ENCODE measurements around the gene STAMBP. TPM values are rescaled to one million over a fixed set of nuclear protein-coding genes. Genes with fewer than 3 reads are reported as not detected.

STAMBP gene
- total and polyA plus RNA-seq, 2 of the 13 experiments (the other 11 are each of a cell fraction or from before 2014, with no cell fraction given): 49.6 to 53.2 TPM

DNA sequence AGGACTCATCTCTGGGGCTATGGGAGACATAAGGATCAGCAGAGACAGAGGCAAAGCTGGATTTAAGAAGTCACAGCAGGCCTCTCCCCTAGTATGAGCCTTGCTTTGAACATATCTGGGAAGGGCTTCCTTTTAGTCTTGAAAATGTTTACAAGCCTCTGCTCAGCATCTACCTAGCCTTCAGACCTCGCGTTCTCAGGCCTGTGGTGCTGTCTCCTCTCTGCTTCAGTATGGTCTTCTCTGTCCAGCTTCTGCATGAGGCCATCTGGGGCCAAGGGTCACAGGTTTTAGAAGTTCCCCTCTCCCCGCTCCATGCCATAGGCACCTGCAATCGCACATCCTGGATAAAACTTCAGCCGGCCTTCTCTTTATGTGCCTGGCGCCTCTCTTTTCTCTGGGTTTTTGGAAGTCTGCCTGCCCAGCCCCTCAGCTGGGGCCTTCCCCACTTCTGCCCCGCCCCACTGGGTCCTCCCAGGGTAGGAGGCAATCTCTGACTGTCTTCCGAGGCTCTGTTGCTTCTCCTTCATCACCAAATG, 71.1 kb downstream of the STAMBP start:
- in situ Hi-C loops (cut with HindIII; ENCODE audit: extremely low pct_ligation_motif_present, low pct_unique_long_range_greater_than_20kb): no loop called here
- FAIRE-seq (no peak), DNase-seq (ENCODE audit: low spot score) (no peak), ATAC-seq (no peak)
- Histone ChIP-seq H3K9me3 (ENCODE audit: low read length) (no peaks in the 10 kb centered on the region), H3K4me2 (ENCODE audit: low read depth, low read length) (no peak overlapping the region), H3K4me3 (replicated peaks in 1 of 3; ENCODE audit: insufficient read depth in 1 of 3, low read depth in 2 of 3, low read length in 3 of 3) (no peak overlapping the region), H4K20me1 (ENCODE audit: insufficient read depth, low read length) (no peaks in the 10 kb centered on the region), H3K27me3 (ENCODE audit: control insufficient read depth in 1 of 2, insufficient read depth in 2 of 2, low read length in 2 of 2) (peaks cover 8 to 62% of the 10 kb centered on the region in 2 experiments; a peak in 4 of 5 replicates), H2AFZ (ENCODE audit: low read length) (no peak overlapping the region), H3K27ac (ENCODE audit: extremely low read length, insufficient read depth, low read length) (no peak overlapping the region), H3K79me2 (ENCODE audit: insufficient read depth, low read length) (no peaks in the 10 kb centered on the region), H3K4me1 (ENCODE audit: insufficient read depth, low read length) (peaks cover 16% of the 10 kb centered on the region), H3K9ac (ENCODE audit: insufficient read depth, low read depth, low read length) (no peak overlapping the region), H3K36me3 (replicated peaks in 1 of 2; ENCODE audit: control insufficient read depth in 1 of 2, insufficient read depth in 2 of 2, low read length in 2 of 2) (no peaks in the 10 kb centered on the region)
- no TSS peak for BruUV-seq (replicated peaks)
- POLR2A ChIA-PET: no interaction called here
- CTCF ChIA-PET (ENCODE audit: low intra/inter-chr PET ratio, low total read pairs): no interaction called here
- no peak for TF ChIP-seq GPBP1L1 (CRISPR knock-in tag; IDR thresholded peaks at IDR 0.05)
- TF ChIP-seq ZNF292 (CRISPR knock-in tag; IDR thresholded peaks at IDR 0.05; ENCODE audit: borderline replicate concordance, low read depth): no peak
- TF ChIP-seq TARDBP (CRISPR knock-in tag; IDR thresholded peaks at IDR 0.05): no peak
- no peak for TF ChIP-seq ZEB1 (IDR thresholded peaks at IDR 0.05; ENCODE audit: insufficient replicate concordance, low read depth)
- no peak for TF ChIP-seq ZNF747 (CRISPR knock-in tag; IDR thresholded peaks at IDR 0.05; ENCODE audit: borderline replicate concordance)
- TF ChIP-seq ATF1 (CRISPR knock-in tag; IDR thresholded peaks at IDR 0.05): no peak
- TF ChIP-seq SNAPC5 (CRISPR knock-in tag; IDR thresholded peaks at IDR 0.05; ENCODE audit: borderline replicate concordance): no peak
- TF ChIP-seq EEA1 (CRISPR knock-in tag; IDR thresholded peaks at IDR 0.05; ENCODE audit: borderline replicate concordance): no peak
- TF ChIP-seq RARA (CRISPR knock-in tag; IDR thresholded peaks at IDR 0.05): no peak
- no peak for TF ChIP-seq ZBTB3 (CRISPR knock-in tag; IDR thresholded peaks at IDR 0.05; ENCODE audit: borderline replicate concordance, low read depth)
- TF ChIP-seq ZNF446 (CRISPR knock-in tag; IDR thresholded peaks at IDR 0.05): no peak
- TF ChIP-seq MBNL3 (CRISPR knock-in tag; conservative IDR thresholded peaks at IDR 0.05): no peak
- TF ChIP-seq, protein P1, sequence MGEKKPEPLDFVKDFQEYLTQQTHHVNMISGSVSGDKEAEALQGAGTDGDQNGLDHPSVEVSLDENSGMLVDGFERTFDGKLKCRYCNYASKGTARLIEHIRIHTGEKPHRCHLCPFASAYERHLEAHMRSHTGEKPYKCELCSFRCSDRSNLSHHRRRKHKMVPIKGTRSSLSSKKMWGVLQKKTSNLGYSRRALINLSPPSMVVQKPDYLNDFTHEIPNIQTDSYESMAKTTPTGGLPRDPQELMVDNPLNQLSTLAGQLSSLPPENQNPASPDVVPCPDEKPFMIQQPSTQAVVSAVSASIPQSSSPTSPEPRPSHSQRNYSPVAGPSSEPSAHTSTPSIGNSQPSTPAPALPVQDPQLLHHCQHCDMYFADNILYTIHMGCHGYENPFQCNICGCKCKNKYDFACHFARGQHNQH (CRISPR knock-in tag; IDR thresholded peaks at IDR 0.05): no peak
- intact Hi-C loops (cut with micrococcal nuclease; ENCODE audit: unreplicated experiment): no loop called here
- WGBS (ENCODE audit: low lambda C conversion rate): 33% methylated on average over 8 of the region's 8 CpGs
